HG03442 (cell line): ENCODE data around the gene RAPGEF3.

Experiments
- ATAC-seq: cut with Tn5 transposase; IDR thresholded peaks from one replicate; pipeline ENCODE4 v1.9.1; 2021; ENCODE audit warnings: mild to moderate bottlenecking, moderate library complexity; ENCODE audit not compliant: unreplicated experiment

The RAPGEF3 gene

DNA sequence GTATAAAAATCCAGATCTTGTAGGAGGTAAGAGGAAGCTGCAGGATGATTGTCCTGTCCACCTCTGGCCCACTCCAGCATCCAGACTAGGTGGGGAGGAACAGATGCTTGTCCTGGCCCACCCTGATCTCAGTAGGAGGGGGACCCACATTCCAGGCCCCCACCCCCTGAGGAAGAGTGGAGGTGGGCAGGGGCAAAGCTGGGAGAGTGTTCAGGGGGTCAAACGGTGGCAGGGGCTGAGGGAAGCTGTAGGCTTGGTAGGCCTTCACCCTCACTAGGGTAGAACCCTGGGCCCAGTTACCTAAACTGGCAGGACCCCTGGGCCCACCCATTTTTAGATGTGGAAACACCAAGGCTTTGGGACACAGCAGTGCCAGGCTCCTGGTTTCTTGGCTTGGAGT is 18.5 kb upstream of the RAPGEF3 start:
- no peak for ATAC-seq

DNA sequence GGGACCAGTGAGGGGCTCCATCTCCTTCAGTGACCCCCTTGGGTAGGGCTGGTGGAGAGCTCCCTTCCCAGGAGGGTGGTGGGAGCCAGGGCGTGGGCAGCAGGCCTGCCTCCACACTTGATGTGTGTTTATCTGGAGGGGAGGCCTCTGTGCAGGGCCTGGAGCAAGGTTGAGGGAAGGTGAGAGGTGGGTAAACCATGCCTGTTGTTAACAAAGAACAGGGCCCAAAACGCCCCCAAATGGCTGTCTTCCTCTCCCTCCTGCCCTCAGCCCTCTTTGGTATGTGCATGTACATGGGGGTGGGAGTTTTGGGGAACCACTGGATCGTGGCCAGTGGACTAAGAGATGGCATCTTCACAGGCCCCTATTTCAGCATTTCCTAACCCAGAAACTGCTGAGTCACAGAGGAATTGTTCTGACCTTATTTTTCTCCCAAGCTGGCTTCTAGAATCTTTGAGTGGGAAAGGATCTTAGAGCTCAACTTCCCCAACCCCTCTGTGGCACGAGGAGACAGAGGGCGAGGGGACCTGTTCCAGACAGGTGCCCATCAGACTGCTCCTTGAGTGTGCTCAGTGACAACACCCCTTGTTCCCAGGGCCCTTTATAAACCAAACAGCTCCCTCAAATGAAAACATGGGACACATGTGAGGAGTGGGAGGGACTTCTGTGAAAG is 17.9 kb upstream of the RAPGEF3 start:
- ATAC-seq: no peak

DNA sequence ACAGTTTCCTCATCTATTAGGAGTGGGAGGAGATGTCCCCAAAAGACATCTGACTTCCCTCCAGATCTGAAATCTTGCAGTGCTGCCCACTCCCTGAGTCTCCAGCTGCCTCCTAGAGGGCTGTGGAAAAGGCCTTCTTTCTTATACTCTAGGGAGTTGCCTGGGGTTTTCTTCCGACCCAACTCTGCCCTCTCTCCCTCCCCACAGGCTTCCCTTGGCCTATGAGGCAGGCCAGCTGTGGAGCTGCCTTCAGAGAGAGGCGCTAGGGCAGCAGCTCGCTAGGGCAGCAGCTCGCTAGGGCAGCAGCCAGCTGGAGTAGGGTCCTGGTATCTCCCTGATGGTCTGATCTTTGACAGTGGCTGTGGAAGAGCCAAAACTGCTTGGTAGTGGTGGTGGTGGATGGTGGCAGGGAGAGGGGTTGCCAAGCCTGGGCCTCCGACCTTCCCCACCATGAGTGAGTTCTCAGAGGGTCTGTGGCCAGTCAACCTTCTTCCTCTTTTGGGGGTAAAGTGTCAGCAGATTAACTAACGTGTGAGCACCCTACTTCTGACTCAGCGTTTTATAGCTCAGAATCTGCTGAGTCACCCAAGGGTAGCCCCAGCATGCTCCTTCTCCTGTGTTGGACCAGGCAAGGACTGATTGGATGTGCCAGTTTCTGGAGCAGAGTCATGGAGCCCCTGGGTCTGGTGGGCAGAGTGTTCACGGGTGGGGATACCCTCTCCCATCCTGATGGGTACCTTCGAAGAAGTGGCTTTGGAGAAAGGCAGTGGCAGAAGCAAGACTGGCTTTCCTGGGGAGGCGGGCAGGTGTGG is 16.6 kb upstream of the RAPGEF3 start:
- ATAC-seq: no peak

DNA sequence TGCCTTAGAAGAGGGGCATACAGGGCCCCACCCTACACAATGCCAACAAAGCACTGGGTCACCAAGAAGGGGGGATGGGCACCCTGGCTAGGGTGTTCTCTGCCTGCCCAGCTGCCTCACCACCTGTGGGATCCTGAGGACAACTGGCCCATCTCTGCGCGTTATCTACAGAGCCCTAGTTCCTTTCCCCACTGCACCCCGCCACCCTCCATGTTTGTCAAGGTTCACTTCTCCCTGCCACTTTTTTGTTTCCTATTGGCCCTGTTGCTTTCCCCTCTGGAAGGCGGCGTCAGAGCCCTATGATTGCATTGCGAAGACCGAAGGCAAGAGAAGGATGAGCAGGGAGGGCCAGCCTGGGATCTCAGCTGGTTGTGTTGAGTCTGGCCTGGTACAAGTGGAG is 16.0 kb upstream of the RAPGEF3 start:
- ATAC-seq: no peak

DNA sequence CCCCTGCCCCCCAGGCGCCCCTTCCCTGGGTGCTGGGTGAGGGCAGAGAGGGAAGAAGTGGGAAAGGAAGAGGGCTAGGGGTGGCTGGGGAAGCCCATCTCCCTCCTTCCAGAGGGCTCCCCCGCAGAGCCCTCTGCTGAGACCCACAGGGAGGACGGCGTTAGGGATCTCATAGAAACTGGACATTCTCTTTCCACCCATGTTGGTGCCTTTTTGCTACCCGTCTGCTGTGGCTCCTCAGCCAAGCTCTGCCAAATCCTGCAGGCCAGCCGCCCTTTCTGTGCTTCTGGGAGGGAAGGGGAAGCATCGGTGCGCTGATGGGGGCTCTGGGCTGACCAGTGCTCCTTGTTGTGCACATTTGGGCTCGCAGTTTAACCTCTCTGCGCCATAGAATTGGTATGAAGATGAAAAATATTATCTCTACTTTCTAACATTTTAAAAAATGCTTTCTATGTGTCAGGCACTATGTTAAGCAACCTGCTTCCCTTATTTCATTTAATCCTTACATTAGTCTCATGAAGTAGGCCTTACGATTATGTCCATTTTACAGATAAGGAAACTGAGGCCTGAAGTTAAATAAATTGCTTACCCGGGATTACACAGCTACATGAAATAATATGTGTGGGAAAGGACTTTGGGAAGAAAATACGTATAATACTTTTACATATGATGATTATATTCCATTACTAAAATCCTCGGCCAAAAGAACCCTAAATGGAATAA is 15.3 kb upstream of the RAPGEF3 start:
- ATAC-seq: no peak

DNA sequence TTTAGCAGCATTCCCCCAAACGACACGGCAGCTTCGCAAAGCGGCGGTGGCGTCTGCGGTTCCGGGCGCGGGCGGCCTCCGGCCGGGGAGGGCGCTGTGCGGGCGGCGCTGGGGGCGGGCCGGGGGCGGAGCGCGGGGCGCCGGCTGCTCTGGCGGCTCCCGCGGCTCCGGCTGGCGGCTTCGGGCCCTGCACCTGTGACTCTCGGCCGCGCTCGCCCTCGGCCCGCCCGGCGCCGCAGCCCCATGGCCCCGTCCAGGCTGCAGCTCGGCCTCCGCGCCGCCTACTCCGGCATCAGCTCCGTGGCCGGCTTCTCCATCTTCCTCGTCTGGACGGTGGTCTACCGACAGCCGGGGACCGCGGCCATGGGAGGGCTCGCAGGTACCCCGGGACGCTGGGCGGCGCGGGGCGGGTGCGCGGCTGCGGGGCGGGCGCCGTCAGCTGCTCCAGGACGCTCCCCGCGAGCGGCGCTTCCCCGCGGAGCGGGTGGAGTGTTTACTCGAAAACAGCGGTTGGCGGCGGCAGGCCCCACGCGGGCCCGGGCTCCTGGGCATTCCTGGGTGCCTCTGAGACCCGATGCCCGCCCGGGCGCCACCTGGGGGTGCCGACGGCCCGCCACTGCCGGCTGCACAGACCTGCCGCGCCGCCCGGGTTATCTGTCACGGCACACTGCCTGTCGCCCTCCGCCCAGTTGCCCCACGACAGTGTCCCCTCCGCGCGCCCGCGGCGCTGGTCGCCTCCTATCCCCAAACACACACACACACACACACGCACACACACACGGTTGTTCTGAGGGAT is 14.6 kb upstream of the RAPGEF3 start, which contains the start of gene SLC48A1:
TSS of gene SLC48A1 (plus strand) at position 177 of the 796 bp plus-strand sequence. CDS start at position 244, 67 bp downstream.
- peak; percentile 85 for ATAC-seq

DNA sequence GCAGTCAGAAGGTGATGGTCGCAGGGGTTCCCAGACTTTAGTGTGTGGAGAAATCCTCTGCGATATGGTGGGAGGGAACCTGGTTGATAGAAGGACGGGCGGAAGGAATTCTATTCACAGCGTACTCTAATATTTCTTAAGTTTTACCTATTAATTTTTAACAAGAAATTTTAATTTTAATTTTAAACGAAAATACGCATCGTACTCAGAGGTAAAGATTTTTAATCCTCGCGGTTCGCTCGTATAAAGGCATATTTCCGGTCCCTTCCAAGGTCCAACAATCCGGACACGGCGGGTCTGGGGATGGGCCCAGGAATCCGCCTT is 14.0 kb upstream of the RAPGEF3 start:
- ATAC-seq: no peak

DNA sequence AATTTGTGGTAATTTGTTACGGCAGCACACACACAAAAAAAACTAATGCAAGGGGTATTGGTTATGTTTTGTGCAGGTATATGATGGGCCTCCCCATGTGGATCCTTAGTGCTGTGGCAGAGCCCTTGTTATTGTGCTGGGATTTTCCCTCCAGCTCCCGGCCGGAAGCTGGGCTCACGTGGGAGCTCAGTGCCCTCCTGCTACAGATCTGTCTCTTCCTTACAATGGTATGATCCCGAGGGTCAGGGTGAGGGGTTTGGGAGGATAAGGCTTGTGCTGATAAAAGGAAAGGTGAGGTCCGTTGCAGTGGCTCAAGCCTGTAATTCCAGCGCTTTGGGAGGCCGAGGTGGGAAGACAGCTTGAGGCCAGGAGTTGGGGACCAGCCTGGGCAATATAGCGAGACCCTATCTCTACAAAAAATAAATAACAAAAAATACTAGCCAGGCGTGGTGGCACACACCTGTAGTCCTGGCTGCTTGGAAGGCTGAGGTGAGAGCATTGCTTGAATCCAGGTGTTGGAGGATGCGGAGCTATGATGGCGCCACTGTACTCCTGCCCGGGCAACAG is 13.5 kb upstream of the RAPGEF3 start:
- no peak for ATAC-seq

DNA sequence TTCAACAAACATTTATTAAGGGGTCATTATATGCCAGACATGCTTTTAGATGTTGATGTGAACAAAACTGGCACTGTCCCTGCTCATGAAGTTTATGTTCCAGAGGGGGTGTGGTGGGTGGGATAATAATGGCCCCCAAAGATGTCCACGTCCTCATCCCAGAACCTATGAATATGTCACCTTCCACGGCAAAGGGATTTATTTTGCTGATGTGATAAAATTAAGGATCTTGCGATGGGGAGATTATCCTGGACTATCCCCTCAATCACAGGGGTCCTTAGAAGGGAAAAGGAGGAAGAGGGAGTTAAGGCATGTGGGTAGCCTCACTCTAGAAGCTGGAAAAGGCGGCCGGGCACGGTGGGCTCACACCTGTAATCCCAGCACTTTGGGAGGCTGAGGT is 12.6 kb upstream of the RAPGEF3 start:
- no peak for ATAC-seq

DNA sequence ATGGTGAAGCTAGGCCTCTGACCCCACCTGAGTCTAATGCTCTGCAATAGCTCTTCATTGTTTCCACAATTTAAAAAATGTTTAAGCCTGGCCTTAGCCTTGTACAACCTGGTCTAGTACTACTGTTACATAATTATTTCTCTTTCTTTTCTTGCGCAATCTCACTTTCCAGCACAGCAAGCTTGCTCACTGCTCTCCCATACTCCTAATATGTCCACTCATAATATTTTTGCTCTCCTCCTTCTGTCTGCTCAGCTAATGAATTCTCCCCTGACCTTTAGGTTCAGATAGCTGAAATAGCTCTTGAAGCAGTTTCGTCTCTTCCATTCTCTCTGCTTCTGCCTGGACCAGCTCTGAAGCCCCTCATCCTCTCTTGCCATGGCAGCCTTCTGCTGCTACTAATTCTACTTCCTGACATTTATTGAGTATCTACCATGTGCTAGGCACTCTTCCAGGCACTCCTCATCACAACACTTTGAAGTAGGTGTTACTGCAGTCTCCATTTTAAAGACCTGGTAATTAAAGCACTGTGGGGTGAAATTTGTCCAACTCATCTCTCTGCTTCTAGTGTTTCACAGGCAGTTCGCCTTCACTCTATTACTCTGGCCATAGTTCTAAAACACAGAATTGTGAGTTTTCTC is 11.5 kb upstream of the RAPGEF3 start:
- no peak for ATAC-seq

DNA sequence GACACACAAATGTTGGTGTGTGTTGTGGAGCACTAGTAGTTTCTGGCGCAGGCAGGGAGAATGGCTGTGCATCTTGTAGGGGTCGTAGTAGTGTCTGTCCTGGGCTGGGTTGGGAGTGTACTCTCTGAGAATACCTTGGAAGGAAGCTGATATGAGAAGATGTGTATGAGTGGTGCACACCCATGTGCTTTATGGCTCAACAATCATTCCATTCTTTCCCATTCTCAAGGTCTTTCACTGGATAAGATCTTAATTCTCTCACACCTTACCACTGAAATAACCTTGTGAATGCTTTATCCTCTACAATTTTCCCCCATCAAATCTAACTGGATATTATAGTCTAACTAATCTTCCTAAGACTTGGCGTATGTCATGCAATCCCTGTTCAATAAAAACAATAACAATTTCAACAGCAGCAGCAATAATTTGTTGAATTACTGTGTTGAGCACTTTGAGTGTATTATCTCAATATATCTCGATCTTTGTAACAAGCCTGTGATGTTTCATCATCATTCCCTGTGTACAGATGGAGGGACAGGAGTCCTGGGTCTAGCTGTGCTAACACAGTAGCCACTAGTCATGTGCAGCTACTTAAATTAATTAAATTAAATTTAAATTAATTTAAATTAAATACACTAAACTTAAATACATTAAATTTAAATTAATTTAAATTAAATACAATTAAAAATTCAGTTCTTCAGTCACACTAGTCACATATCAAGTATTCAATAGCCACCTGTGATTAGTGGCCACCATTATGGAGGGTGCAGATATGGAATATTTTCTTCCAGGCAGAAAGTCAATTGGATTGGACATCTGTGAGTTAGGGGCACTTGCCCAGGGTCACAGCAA is 10.8 kb upstream of the RAPGEF3 start:
- ATAC-seq: no peak

DNA sequence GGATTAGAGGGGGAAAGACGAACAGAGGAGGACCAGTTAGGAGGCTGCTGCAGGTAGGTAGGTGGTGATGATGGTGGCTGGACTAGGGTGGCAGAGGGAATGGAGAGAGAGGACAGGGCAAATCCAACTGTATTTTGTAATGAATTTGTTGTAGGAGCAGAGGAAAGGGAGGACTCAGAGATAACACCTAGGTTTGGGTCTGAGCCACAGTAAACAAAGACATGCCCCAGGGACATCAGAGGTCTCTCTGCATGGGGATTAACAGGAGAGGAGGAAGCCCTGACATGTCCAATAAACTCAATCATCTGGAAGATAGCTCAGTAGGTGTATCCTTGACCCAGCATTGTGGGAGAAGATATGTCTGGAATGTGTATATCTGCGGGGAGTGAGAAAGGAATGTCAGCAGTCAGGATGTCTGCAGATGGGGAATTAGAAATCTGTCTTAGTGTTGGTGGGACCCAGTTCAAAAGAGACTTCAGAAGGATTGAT is 9.7 kb upstream of the RAPGEF3 start:
- ATAC-seq: no peak

DNA sequence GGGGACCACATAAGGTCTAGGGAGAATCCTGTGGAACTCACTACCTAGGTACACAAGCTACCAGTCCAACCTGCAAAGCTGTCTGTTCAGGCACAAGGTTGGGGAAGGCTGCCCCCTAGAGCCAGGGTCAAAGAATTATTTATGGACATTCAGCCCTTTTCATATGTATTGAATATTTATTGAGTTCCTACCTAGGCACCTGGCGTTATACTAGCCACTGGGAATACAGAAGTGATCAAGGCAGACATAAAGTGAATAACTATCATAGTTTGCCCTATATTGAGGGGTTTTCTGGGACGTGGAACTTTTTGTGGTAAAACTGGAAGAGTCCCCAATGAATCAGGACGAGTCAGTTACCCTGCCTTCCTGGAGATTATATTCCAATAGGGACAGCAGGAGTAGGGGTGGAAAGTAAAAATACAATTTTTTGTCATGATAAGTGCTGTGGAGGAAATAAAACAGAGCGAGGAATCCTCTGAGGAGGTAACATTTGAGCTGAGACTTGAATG is 8.6 kb upstream of the RAPGEF3 start:
- no peak for ATAC-seq

DNA sequence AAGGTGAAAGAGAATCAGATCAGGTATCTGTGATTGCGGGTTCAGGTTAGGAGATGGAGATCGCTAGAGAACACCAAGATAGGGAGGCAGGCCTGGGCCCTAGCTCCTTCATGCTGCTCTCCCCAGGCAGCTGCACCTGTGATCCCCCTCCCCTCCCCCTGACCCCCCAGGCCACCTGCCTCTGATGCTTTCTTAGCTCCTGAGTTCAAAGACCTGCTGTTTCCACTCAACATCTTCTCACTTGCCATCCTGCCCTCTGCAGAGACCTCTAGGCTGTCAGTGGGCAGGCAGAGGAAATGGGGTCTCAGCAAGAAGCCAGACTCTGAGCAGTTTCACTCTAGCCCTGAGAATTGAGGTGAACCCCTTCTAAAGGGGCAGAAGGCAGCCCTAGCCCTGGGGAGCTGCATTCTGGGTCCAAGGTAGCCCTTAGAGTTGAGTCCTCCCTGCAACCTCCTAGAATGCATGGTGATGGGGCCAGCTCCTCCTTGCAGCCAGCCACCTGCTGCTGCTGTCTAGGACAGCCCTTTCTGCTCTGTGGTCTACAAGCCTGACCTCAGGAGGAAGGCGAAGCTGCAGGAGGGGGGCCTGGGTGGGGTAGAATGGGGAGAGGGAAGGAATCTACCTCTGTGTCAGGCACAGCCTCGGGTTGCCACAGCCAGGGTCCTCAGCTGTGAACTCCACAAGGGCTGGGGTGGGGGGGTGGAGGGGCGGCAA is 8.0 kb upstream of the RAPGEF3 start:
- no peak for ATAC-seq

DNA sequence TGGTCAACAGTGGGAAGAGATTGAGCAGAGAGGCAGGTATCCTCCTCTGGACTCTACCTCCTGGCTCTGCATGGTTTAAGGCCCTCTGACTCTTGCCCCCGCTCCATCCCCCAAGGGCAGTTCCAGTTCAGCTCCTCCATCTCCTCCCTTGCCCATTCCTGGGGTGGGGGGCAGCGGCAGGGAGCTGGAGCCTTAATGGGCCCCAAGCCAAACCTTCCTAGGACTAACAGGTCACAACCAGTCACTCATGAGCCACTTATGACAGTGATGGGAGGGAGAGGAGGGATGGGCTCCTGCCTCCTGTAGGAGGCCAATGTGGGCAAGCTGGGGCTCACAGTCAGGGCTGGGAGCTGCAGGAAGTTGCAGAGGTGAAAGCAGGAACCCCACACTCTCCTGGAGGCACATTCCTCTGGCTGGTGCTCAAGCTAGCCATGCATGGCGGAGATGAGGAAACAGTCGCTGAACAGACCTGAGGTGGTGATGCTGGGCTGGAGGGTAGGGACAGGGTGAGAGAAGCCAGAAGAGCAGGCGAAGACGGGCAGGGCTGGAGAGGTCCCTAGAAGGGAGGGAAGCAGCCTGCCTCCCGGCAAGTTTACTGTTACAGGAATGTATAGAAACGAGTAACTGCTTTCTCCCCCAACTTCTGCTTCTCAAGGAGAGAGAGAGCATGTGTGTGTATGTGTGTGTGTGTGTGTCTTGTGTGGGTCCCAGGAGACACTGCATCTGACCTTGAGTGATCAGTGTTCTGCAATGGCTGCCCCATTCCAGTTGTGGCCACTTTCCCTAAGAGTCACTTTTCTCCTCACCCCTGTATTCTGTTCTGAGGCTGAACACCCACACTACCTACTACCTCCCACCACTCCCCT is 5.0 kb upstream of the RAPGEF3 start:
- ATAC-seq: no peak

DNA sequence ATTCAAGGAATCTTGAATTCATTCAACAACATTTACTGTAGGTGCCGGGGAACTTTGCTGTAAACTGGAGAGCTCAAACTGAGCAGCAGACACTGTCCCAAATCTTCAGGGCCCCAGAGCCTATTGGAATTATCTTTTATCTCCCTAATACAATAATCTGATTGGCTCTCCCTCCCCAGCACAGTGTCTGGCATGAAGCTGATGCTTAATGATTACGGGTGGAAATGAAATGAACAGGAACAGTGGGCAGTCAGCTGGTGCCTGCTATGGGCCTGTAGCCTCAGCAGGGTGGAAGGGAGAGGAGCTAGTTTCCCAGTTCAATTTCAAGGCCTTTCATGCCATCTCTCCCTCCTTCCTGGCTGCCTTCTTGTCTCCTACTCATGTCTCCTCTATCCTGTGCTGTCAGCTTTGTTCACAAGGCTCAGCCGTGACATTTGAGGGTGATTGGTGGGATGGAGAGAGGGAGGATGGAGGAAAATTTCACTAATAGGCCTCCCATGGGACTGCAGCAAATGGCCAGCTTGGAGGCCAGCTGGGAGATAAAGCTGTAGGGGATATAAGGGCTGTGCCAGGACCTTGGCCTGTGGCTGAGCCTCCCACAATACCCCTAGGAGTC is 4.3 kb upstream of the RAPGEF3 start:
- ATAC-seq: no peak

DNA sequence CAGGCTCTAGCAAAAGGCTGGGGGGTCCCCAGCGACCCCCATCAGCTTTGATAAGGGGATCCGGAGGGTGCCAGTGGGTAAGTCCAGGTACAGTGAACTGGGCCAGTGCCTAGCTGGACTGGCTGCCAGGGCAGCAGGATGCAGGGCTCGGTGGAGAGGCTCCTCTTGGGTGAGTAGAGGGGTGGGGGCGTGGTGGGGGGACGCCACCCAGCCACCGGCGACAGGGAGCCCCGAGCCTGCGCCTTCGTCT is 171 bp downstream of the RAPGEF3 start:
- no peak for ATAC-seq
